Fibroblast of peridontal ligament (primary cell): ENCODE results near the gene ZNF570.
A peak's percentile ranks its signal among the peaks of the same experiment; 100 is the strongest.

ENCODE experiments used
- DNase-seq: peaks from one replicate; pipeline ENCODE4 v3.0.0-alpha.2; 2010; ENCODE audit errors: extremely low read depth

ZNF570 gene

DNA sequence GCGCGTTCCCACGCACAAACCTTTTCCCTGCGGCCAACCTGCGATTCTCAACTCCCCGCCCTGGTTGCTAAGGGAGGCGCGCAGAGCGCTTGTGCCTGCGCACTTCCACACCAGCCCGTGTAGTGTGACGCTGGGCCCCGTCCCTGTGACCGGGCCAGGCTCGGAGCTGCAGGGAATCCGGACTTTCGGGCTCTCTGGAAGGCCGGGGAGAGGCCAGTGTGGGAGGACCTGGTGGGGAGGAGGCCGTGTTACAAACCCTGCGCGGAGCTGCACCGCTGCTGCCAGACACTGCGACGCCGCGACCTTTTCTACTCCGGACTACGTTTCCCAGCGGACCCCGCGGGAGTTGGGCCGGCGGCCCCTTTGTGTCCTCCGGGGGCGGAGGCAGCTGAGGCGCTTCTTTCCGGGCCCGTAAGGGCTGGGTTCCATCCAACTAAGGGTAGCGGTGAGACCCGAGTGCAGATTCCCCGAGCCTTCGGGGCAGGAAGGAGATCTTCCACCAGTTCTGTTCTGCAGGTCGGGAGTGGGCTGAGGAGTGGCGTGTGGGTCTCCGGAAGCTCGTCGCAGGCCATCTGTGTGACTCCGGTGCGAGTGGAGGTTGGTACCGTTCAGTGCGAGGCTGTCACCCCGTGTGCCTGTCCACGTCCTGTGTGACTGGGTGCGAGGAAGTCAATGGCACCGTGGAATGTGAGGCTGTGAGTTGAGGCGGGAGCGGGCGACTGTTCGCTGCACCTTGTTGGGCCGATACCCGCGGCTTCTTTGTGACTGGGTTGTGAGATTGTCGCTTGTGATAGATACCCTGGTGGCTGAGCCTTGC lies at the start of gene ZNF570:
ZNF570 (plus strand) TSS at position 396 of the 817 bp plus-strand sequence. CDS start 999 bp downstream, outside the sequence.
- peak; percentile 80 for DNase-seq

DNA sequence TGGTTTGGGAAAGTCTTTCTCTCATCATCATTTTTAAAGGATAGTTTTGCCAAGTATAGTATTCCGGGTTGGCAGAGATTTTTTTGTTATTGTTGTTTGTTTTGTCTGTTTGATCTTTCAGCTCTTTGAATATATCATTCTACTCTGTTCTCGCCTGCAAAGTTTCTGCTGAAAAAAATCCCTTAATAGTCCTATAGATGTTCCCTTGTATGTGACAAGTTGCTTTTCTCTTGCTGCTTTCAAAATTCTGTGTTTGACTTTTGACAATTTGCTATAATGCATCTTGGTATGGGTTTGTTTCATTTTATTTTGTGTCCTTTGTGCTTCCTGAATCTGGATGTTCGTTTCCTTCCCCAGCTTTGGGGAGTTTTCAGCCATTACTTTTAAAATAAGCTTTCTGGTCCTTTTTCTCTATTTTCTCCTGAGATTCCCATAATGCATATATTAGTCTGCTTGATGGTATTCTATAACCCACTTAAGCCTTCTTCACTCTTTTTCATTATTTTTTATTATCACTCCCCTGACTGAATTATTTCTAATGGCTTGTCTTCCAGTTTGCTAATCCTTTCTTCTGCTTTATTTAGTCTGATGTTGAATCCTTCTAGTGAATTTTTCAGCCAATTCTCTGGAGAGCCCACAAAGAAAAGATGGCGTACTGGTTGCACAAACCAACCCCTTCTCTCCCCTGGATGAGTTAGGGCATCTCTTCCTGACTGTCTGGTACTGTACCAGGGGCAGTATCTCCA lies 16.5 kb upstream of the ZNF570 start:
- no peak for DNase-seq

GRCh38 chr19:37466277-37466797 lies 2.8 kb upstream of the ZNF570 start:
- no peak for DNase-seq

- peak; percentile 93 for DNase-seq
These were observed 2.2 kb upstream of the ZNF570 start, which contains the start of gene ZNF569 for GRCh38 chr19:37466798-37467607. Gene ZNF569, minus strand, starts transcription at chr19:37467444. Its CDS starts 22,523 bp downstream, at chr19:37444921.

- DNase-seq = no peak
These were observed 1.5 kb upstream of the ZNF570 start for GRCh38 chr19:37467608-37468090.

GRCh38 chr19:37470216-37470615 lies 1.1 kb downstream of the ZNF570 start:
- no peak for DNase-seq

DNA sequence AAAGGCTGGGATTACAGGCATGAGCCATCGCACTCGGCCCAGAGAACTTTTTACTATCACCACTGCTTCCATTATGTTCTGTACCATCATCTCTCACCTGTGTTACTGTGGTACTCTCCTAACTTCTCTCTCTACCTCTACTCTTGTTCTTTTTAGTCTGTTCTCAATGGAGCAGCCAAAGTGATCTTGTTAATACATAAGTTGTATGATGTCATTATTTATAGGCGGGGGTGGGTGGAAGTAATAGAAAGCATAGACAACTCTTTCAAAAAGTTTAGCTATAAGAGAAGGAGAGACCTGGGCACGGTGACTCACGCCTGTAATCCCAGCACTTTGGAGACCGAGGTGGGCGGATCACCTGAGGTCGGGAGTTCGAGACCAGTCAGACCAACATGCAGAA lies 3.0 kb downstream of the ZNF570 start:
- no peak for DNase-seq

DNA sequence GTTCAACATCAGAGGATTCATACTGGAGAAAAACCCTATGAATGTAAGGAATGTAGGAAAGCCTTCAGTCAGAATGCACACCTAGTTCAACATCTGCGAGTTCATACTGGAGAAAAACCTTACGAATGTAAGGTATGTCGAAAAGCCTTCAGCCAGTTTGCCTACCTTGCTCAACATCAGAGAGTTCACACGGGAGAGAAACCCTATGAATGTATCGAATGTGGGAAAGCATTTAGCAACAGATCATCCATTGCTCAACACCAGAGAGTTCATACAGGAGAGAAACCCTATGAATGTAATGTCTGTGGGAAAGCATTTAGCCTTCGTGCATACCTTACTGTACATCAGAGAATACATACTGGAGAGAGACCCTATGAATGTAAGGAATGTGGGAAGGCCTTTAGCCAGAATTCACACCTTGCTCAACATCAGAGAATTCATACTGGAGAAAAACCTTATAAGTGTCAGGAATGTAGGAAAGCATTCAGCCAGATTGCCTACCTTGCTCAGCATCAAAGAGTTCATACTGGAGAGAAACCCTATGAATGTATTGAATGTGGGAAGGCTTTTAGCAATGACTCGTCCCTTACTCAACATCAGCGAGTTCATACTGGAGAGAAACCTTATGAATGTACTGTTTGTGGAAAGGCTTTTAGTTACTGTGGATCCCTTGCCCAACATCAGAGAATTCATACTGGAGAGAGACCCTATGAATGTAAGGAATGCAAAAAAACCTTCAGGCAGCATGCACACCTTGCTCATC lies 15.4 kb downstream of the ZNF570 start:
- DNase-seq = no peak

GRCh38 chr19:37492213-37492612 lies 23.1 kb downstream of the ZNF570 start:
- DNase-seq = no peak

- DNase-seq = no peak
These were observed 36.8 kb downstream of the ZNF570 start for GRCh38 chr19:37505958-37506386.

- peak; percentile 60 for DNase-seq
These were observed 37.4 kb downstream of the ZNF570 start, which contains the start of gene ZNF793 for GRCh38 chr19:37506387-37507166. Gene ZNF793, plus strand, starts transcription at chr19:37506939. Its CDS starts 16,501 bp downstream, at chr19:37523440.

- DNase-seq = no peak
These were observed 38.0 kb downstream of the ZNF570 start for GRCh38 chr19:37507167-37507464.

DNA sequence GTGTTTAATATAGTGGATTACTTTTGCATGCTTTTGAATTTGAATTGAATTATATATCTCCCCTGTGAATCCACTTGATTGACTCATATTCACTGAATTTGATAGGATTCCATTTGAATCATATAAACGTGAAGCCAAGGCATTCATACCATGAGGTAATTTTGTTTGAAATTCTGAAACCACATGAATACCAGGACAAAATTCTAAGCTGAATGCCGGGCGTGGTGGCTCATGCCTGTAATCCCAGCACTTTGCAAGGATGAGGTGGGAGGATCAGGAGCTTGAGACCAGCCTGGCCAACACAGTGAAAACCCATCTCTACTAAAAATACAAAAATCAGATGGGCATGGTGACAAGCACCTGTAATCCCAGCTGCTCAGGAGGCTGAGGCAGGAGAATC lies 42.0 kb downstream of the ZNF570 start:
- DNase-seq = no peak

DNA sequence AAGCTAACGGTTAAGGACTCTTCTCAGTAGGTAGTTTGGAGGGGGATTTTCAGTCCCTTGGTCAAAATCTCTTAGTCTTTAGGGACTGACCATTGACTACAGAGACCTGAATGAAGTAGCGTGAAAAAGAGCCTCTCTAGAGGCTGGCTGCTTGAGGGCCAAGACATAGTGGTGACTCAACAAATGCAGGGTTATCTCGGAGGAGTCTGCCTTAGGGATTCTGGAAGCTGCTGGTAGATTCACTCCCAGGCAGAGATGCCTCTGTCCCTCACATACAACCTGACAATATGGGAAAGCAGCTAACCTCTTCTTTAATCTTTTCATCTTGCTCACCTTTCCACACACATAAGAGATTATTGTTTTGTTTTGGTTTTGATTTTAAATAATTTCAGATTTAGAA lies 42.7 kb downstream of the ZNF570 start:
- DNase-seq = no peak

DNA sequence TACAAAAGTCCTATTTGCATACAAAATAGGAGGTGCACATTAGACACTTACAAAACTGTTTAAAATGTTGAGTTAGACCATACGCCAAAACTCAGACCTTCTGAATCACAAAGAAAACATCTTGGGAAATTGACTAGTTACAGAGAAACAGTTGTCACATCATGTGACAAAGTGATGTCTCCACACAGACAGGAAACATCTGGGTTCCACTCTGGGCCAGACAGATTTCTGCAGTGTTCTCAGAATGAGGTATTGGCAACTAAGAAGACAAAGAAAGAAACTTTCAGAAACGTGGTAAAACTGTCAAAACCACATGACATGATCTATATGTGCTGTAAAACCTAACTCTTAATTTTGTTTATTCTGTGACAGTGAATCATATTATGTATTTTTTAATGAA lies 44.2 kb downstream of the ZNF570 start:
- no peak for DNase-seq

DNA sequence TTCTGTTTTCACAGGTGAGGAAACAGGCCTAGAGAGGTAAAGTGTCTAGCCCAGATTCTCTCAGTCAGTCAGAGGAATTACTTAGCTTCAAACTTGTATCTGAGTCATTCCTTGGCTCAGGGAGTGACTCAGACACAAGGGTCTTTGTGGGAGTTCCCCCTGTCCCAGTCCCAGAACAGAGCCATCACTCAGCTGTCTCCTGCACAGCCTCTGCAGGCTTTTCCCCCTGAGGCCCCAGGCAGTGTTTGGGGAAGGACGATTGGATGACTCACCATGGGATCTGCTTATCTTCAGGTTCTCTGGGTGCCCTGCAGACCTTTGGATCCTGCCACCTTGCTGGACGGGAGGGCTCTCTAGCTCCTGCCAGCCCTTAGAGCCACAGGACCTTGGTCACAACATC lies 50.7 kb downstream of the ZNF570 start:
- DNase-seq = no peak

DNA sequence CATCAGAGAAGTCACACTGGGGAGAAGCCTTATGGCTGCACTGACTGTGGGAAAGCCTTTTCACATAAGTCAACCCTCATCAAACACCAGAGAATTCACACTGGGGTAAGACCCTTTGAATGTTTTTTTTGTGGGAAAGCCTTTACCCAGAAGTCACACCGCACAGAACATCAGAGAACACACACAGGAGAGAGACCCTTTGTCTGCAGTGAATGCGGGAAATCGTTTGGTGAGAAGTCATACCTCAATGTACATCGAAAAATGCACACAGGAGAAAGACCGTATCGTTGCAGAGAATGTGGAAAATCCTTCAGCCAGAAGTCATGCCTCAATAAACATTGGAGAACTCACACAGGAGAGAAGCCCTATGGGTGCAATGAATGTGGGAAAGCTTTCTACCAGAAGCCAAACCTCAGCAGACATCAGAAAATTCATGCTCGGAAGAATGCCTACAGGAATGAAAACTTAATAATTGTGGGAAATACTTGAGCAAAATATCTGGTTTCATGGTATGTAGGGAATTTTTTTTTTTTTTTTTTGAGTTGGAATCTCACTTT lies 68.3 kb downstream of the ZNF570 start:
- DNase-seq = no peak
